ENCODE data around the gene CDK6. TPM values are rescaled to one million over a fixed set of nuclear protein-coding genes. Genes with fewer than 3 reads are reported as not detected.

CDK6 gene
- total and polyA plus RNA-seq, 2 of the 8 experiments (the other 6 are each of a cell fraction or from before 2014, with no cell fraction given), result 5.9 to 18.9 TPM

DNA sequence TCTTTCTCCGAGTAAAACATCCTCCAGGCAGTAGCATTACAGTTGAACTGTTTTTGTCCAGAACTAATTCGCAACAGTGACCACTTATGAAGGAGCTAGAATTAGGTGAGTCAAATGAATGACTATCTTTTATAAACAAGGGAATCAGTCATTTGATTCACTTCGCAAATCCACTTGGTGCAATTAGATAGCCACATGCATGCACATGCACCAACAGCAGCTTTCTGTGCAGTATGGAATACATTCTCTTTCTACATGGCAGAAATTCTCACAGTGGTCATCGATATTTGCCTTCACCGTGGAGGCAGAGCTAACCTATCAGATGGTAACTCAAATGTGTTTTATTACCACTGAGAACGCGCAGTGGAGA lies 118.8 kb downstream of the CDK6 start:
- Histone ChIP-seq H2BK15ac (ENCODE audit: low read length) (no peak overlapping the region), H3K27ac (ENCODE audit: low read depth, low read length) (no peak overlapping the region), H3K23me2 (ENCODE audit: low read depth, low read length) (no peaks in the 10 kb centered on the region; the same call in 1 of the 2 replicates), H2AK5ac (ENCODE audit: low read depth, low read length) (no peak overlapping the region; the same call in 1 of the 2 replicates), H3K4me3 (ENCODE audit: extremely low read depth in 1 of 4, insufficient read depth in 2 of 4, low read depth in 3 of 4, low read length in 4 of 4) (no peak overlapping the region), H2BK120ac (replicated peaks; ENCODE audit: low read depth, low read length) (no peak overlapping the region), H3K23ac (ENCODE audit: insufficient read length) (no peak overlapping the region), H4K91ac (replicated peaks; ENCODE audit: insufficient read length, low read length) (no peak overlapping the region), H3K79me2 (ENCODE audit: control insufficient read depth in 1 of 2, insufficient read depth in 2 of 2, low read length in 2 of 2) (no peaks in the 10 kb centered on the region), H3K18ac (ENCODE audit: extremely low read depth, low read length) (no peak overlapping the region), H3K79me1 (ENCODE audit: low read depth, low read length) (no peaks in the 10 kb centered on the region; the same call in 1 of the 2 replicates), H2AFZ (ENCODE audit: low read length) (no peak overlapping the region), H3K27me3 (replicated peaks in 1 of 4; ENCODE audit: control insufficient read depth in 3 of 4, extremely low read depth in 1 of 4, insufficient read depth in 3 of 4, low read length in 3 of 4) (no peaks in the 10 kb centered on the region), H4K5ac (ENCODE audit: insufficient read length, low read depth, low read length) (no peak overlapping the region), H3K9ac (replicated peaks in 1 of 4; ENCODE audit: extremely low read depth in 1 of 4, low read depth in 3 of 4, low read length in 3 of 4) (no peak overlapping the region), H3K9me3 (ENCODE audit: insufficient read depth in 2 of 2, low read depth in 1 of 2, low read length in 1 of 2) (no peaks in the 10 kb centered on the region), H4K20me1 (replicated peaks in 1 of 2; ENCODE audit: control insufficient read depth in 1 of 2, insufficient read depth in 2 of 2, low read length in 2 of 2) (no peaks in the 10 kb centered on the region), H4K8ac (ENCODE audit: extremely low read depth, insufficient read depth, low read length) (no peak overlapping the region), H3K4me2 (ENCODE audit: insufficient read depth in 1 of 2, low read depth in 2 of 2, low read length in 2 of 2) (no peak overlapping the region), H3K14ac (ENCODE audit: insufficient read length) (no peak overlapping the region), H3K4me1 (replicated peaks in 1 of 4; ENCODE audit: control insufficient read depth in 3 of 4, insufficient read depth in 4 of 4, low read length in 3 of 4) (no peaks in the 10 kb centered on the region), H2BK12ac (ENCODE audit: low read depth, low read length) (no peak overlapping the region), H3K4ac (replicated peaks; ENCODE audit: insufficient read length, low read depth, low read length) (no peak overlapping the region), H2BK20ac (ENCODE audit: low read length) (no peak overlapping the region), H3K36me3 (ENCODE audit: control insufficient read depth in 2 of 4, insufficient read depth in 4 of 4, low read length in 3 of 4) (no peaks in the 10 kb centered on the region), H3K56ac (replicated peaks; ENCODE audit: insufficient read length, low read depth, low read length) (no peak overlapping the region), H2BK5ac (ENCODE audit: low read depth, low read length) (no peak overlapping the region)
- CTCF ChIA-PET (ENCODE audit: partially characterized antibody), result interaction anchor here (1.1 kb wide), 1 partner anchor 15 kb away, joined by 4 read pairs; no protein-coding TSS in a partner anchor
- POLR2A ChIA-PET (ENCODE audit: partially characterized antibody), result no interaction called here
- DNase-seq (ENCODE audit: low read depth in 1 of 2, low spot score in 2 of 2) (no peak), FAIRE-seq (no peak)
- WGBS, 2 experiments (ENCODE audit: extremely low coverage in 1 of 2, insufficient coverage in 1 of 2, insufficient read length in 1 of 2, insufficient replicate concordance in 2 of 2, low coverage in 1 of 2, low lambda C conversion rate in 2 of 2, missing lambda C conversion rate in 1 of 2), result 92% methylated on average over 7 of the region's 7 CpGs; no CpG with 5 or more reads in 1 of the 2 experiments
- TF ChIP-seq KDM5A (IDR thresholded peaks at IDR 0.05; ENCODE audit: low read length) (no peak), NRF1 (IDR thresholded peaks at IDR 0.05; ENCODE audit: low read depth, low read length) (no peak), MAFK (IDR thresholded peaks at IDR 0.05; ENCODE audit: low read depth, low read length) (no peak), TBP (IDR thresholded peaks at IDR 0.05; ENCODE audit: low read depth, low read length) (no peak), KDM4A (IDR thresholded peaks at IDR 0.05; ENCODE audit: low read depth, low read length, severe bottlenecking) (no peak), ASH2L (IDR thresholded peaks at IDR 0.05; ENCODE audit: low read length) (no peak), GABPA (IDR thresholded peaks at IDR 0.05; ENCODE audit: borderline replicate concordance, insufficient read depth, low read length) (no peak), HDAC2 (IDR thresholded peaks at IDR 0.05; ENCODE audit: borderline replicate concordance in 1 of 2, low read depth in 2 of 2, low read length in 2 of 2) (no peak)

All from H1 (cell line).